AG04449 (cell line): ENCODE data around the gene DROSHA.

Experiments used
- CTCF ChIA-PET: fragments of 350-600 bp; formaldehyde crosslinking; extraction: SDS; loops from one replicate; lab custom pipeline; 2021; ENCODE audit warnings: antibody characterized with exemption; lab: Yijun Ruan, JAX
- POLR2A ChIA-PET: fragments of 400-600, 350-600 bp; formaldehyde crosslinking; extraction: SDS; loops from one replicate; lab custom pipeline; 2020; ENCODE audit warnings: antibody characterized with exemption, inconsistent platforms; lab: Yijun Ruan, JAX
- DNase-seq: peaks from one replicate; pipeline ENCODE4 v3.0.0-alpha.2; 2010; ENCODE audit warnings: low read depth, low spot score
- H3K4me3 ChIP-seq: 2 replicates; pipeline ENCODE4 v1.5.1; 2011; ENCODE audit warnings: low read depth, mild to moderate bottlenecking, control low read depth, low read length
- TF ChIP-seq, protein P1 (sequence below): IDR thresholded peaks from one replicate; pipeline ENCODE4 v1.5.1; 2011; ENCODE audit warnings: mild to moderate bottlenecking, moderate library complexity, low read length, control low read depth, inconsistent platforms; ENCODE audit not compliant: insufficient read depth; ENCODE audit errors: missing control alignments

Gene DROSHA

DNA sequence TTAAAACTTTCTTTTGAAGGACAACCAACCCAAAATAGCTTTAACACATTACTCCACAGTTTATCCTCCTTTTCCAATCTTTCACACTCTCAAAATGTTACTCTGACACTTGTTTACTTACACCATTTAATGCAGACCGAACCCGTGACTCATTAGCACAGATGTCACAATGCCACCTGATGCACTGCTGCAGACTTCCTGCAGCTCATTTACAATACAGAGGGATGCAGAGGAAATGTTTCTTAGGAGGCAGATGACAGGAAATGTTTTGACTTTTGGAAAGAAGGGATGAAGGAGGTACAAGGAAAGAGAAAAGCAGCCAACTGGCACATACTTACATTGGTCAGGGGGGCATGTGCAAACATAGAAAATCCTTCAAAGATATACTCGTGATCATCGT, 39.0 kb downstream of the DROSHA start:
- ChIA-PET CTCF (no interaction called here), POLR2A (interaction anchor here (0.6 kb wide), 1 partner anchor 10 kb away, joined by 3 read pairs; no protein-coding TSS in a partner anchor)
- no peak for DNase-seq
- no peak overlapping the region for H3K4me3 ChIP-seq
- TF ChIP-seq, protein P1, sequence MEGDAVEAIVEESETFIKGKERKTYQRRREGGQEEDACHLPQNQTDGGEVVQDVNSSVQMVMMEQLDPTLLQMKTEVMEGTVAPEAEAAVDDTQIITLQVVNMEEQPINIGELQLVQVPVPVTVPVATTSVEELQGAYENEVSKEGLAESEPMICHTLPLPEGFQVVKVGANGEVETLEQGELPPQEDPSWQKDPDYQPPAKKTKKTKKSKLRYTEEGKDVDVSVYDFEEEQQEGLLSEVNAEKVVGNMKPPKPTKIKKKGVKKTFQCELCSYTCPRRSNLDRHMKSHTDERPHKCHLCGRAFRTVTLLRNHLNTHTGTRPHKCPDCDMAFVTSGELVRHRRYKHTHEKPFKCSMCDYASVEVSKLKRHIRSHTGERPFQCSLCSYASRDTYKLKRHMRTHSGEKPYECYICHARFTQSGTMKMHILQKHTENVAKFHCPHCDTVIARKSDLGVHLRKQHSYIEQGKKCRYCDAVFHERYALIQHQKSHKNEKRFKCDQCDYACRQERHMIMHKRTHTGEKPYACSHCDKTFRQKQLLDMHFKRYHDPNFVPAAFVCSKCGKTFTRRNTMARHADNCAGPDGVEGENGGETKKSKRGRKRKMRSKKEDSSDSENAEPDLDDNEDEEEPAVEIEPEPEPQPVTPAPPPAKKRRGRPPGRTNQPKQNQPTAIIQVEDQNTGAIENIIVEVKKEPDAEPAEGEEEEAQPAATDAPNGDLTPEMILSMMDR: no peak

GRCh38 chr5:31487506-31487905, 44.4 kb downstream of the DROSHA start:
- TF ChIP-seq, protein P1: no peak
- no peak for DNase-seq
- POLR2A ChIA-PET: no interaction called here
- H3K4me3 ChIP-seq: no peak overlapping the region
- CTCF ChIA-PET: interaction anchor here (0.8 to 4.3 kb wide), 11 partner anchors 12 to 255 kb away, joined by 3 to 34 read pairs (median 5); no protein-coding TSS in a partner anchor

DNA sequence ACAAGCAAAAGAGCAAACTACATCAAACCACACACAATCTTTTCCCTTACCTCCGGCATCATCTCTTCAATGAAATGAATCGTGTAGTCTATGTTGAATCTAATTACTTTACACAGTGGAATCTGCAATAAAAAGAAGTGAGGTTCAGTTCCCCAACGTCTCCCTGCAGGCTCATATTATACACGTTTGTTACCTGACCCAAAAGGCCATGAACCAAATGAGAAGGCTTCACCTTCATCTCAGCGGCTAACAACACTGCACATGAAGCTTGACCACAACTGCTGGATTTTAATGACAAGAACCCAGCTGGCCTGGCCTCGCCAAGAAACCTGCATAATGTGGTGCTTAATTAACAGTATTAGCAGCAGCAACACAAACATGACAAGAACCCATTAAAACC, 45.5 kb downstream of the DROSHA start:
- DNase-seq: no peak
- TF ChIP-seq, protein P1: no peak
- POLR2A ChIA-PET: no interaction called here
- CTCF ChIA-PET: interaction anchor here (0.7 to 4.3 kb wide), 11 partner anchors 11 to 254 kb away, joined by 3 to 34 read pairs (median 4); no protein-coding TSS in a partner anchor
- H3K4me3 ChIP-seq: no peak overlapping the region

GRCh38 chr5:31485376-31486207, 46.3 kb downstream of the DROSHA start:
- POLR2A ChIA-PET: no interaction called here

GRCh38 chr5:31481531-31482165, 50.2 kb downstream of the DROSHA start:
- H3K4me3 ChIP-seq: no peak overlapping the region
- DNase-seq: no peak
- TF ChIP-seq, protein P1: no peak
- ChIA-PET POLR2A (no interaction called here), CTCF (interaction anchor here (3.7 kb wide), 1 partner anchor 249 kb away, joined by 15 read pairs; no protein-coding TSS in a partner anchor)

More at GRCh38 chr5:31485376-31486207, 46.3 kb downstream of the DROSHA start:
- CTCF ChIA-PET: interaction anchor here (1.0 to 4.3 kb wide), 6 partner anchors 36 to 253 kb away, joined by 3 to 34 read pairs (median 4); no protein-coding TSS in a partner anchor
- no peak for DNase-seq
- no peak overlapping the region for H3K4me3 ChIP-seq
- TF ChIP-seq, protein P1: no peak

DNA sequence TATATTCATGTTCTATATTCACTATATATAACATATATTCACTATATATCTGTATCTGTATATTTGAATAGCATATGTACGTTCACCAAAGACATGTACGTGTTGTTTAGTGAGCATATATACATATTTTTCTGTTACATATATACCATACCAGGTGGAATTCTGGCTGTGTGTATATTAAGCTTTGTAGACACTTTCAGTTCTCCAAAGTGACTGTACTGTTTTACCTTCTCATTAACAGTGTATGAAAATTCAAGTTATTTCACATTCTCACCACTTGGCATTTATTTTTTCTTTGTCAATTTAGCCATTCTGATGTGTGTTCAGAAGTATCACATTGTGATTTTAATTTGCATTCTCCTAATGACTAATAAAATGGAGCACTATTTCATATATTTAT, 52.2 kb downstream of the DROSHA start:
- TF ChIP-seq, protein P1: no peak
- ChIA-PET CTCF (interaction anchor here (1.3 kb wide), 1 partner anchor 243 kb away, joined by 3 read pairs; no protein-coding TSS in a partner anchor), POLR2A (no interaction called here)
- no peak overlapping the region for H3K4me3 ChIP-seq
- DNase-seq: no peak
